GM12872 (cell line): Measurements from ENCODE around the gene RASA3.

Experiments
- TF ChIP-seq, protein P1 (sequence below): IDR thresholded peaks from 3 replicates; pipeline ENCODE4 v1.5.1; 2011; ENCODE audit warnings: low read depth, mild to moderate bottlenecking, low read length, moderate library complexity; ENCODE audit not compliant: insufficient read depth

RASA3 gene

DNA sequence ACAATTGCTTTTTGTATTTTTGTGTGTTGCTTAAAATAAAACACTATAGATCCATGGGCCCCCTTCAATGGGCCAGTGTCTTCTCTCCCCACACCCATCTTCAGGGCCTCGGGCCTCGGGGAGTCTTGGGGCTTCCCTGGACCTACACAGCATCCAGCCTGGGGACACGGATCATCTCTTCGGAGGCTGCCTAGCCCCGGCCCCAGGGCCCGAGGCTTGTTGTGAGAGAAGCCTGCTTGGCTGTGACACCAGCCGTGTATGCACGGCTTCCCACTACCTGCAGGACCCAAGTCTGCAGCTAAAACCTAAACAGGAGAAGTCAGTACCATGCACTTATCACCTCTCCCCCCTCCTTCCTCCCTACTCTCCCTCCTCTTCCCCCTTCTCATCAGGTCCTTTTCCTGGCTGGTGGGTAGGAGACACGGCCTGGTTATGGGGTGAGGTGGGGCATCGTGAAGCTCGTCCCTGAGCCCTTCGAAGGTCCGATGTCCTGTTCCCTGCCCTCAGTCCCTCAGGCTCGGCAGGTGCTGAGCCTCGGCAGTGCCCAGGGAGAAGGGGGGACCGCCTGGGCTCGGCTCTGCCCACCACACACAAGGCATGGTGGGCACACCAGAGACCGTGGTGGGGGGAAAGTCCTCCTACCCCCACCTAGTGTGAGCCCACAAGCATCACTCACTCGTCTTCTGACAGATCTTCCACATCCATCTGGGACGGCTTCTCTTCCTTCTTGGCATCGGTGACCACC is 168.0 kb downstream of the RASA3 start:
- TF ChIP-seq, protein P1, sequence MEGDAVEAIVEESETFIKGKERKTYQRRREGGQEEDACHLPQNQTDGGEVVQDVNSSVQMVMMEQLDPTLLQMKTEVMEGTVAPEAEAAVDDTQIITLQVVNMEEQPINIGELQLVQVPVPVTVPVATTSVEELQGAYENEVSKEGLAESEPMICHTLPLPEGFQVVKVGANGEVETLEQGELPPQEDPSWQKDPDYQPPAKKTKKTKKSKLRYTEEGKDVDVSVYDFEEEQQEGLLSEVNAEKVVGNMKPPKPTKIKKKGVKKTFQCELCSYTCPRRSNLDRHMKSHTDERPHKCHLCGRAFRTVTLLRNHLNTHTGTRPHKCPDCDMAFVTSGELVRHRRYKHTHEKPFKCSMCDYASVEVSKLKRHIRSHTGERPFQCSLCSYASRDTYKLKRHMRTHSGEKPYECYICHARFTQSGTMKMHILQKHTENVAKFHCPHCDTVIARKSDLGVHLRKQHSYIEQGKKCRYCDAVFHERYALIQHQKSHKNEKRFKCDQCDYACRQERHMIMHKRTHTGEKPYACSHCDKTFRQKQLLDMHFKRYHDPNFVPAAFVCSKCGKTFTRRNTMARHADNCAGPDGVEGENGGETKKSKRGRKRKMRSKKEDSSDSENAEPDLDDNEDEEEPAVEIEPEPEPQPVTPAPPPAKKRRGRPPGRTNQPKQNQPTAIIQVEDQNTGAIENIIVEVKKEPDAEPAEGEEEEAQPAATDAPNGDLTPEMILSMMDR = no peak

DNA sequence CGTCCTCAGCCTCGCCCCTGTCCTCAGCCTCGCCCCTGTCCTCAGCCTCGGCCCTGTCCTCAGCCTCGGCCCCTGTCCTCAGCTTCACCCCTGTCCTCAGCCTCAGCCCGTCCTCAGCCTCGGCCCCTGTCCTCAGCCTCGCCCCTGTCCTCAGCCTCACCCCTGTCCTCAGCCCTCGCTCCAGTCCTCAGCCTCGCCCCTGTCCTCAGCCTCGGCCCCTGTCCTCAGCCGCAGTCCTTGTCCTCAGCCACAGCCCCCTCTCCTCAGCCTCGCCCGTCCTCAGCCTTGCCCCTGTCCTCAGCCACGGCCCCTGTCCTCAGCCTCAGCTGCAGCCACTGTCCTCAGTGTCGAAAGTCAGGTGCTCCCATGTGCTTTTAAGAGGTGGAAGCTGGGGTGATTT is 169.0 kb downstream of the RASA3 start:
- TF ChIP-seq, protein P1 = no peak

DNA sequence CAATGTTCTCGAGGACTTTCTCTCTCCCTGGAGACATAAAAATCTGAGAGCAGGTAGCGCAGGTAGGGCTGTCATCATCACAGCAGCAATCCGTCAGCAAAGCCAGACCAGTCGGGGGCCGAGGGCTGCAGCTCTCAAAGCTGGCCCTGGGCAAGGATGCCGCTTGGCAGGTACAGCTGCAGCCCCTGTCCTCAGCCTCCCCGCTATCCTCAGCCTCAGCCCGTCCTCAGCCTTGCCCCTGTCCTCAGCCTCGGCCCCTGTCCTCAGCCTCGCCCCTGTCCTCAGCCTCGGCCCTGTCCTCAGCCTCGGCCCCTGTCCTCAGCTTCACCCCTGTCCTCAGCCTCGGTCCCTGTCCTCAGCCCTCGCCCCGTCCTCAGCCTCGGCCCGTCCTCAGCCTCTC is 169.4 kb downstream of the RASA3 start:
- TF ChIP-seq, protein P1 = no peak

DNA sequence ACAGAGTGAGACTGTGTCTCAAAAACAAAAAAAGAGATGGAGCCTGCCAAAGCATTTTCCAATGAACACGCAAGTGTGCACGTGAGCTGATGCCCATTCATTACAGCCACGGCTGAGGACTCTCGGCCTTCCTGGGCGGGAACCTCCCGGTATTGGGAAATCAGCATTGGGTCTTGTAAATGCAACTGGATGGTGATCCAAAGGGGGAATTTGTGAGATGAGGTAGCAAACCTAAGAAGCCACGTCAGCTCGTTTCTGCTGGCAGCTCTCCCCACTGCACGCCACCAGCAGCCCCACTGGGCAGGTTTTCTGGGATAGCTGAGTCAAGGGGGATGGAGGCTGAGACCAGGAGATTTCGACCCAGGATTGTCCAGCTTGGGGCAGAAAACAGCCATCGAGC is 170.0 kb downstream of the RASA3 start:
- TF ChIP-seq, protein P1 = no peak

DNA sequence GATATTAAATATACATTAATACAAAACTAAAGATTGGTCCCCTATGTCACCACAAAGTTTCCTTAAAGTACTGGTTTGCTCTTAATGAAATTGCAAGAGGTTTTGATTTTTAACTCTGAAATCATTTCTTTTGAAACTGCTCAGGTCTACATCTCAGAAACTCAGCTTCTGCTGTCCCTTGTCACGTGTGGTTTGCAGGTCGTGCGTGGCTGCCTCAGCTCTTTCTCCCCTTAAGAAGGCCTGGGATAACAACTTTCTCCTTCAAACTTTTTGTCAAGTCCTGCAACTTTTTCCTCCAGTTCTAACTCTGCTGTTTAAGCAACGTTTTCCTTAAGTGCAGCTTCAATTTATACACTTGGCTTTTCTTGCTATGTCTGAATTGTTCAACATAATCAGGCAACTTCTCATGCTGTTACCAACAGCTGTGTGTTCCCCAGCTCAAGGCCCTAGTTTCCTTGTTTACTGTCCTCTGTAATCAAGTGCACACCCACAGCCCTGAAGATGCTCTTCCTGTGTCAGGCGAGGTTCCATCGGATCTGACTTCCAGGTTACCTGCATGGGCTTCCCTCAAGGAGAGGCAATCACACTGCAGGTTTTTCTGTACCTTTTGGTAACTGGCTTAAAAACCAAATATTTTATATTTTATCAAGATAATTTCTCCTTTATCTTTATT is 172.0 kb downstream of the RASA3 start:
- TF ChIP-seq, protein P1 = no peak

DNA sequence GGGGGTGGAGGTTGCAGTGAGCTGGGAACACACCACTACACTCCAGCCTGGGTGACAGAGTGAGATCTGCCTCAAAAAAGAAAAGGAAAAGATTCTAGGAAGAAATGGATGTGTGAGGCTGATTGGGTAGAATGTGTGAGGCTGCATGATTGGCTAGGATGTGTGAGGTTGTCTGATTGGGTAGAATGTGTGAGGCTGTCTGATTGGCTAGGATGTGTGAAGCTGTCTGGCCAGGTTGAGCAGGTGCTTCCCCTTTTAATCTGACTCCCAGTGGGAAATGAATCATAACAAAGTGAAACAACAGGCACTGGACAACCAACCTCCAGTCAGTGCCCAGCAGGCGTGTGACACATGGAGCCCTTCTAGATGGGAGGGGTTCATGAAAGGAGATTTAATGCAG is 173.2 kb downstream of the RASA3 start:
- TF ChIP-seq, protein P1 = no peak

DNA sequence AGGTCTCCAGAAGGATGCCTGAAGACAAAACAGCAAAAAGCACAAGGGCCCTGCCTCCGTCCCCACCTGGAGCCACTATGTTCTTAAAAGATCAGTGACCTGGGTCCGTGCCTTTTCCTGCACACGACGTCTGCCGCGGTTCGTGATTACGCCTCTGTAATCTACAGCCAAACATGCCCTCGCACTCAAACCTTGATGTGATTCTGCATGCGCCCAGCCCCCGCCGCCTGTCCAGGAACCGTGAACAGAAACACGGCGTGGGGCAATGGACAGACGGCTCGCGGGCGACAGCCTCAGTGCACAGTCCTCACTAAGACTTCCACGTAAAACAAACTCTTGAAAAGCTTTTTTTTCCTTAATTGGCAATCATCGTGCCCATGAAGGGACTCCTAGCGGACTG is 174.1 kb downstream of the RASA3 start:
- TF ChIP-seq, protein P1 = no peak
